HG02588 (cell line): Measurements from ENCODE around the gene TFEB.

Source experiments
- ATAC-seq: cut with Tn5 transposase; IDR thresholded peaks from one replicate; pipeline ENCODE4 v1.9.1; 2021; ENCODE audit warnings: mild to moderate bottlenecking, moderate library complexity; ENCODE audit not compliant: unreplicated experiment

The TFEB gene

DNA sequence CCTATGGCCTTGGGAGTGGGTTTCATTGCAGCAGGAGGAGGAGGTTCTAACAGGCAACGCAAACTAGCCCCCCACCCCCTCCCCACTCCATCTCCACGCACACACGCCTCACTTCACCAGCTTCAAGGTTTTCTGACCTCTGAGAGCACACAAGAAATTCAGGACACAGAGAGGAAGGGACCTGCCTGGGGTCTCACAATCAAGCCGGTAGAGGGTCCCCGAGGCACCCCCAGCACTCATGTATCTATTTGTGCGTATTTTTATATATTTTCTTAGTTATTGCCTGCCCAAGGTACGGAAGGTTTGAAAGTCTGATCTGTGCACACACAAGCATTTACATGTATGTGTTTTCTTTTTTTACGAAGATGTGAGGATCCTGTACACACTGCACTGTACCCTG lies 80.2 kb downstream of the TFEB start:
- ATAC-seq, result no peak

DNA sequence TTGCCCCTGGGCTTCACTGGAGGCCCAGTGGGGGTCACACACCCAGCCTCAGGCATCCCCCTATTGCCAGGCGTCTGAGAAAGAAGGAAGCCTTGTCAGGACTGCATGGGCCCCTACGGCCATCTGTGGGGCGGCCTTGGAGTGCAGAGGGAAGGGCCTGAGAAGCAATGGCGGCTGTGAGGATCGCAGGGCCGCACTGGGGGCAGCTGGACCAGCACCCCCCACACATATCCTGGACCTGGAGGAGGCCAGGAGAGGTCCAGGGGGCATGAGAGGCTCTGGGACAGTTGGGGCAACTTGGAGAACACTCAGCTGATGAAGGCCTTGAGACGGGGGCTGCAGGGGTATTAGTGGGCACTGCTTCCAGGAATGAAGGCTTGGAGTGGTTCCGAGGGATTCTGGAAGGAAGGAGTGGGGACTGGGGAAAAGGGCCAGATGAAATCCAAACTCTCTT lies 80.7 kb downstream of the TFEB start:
- no peak for ATAC-seq

DNA sequence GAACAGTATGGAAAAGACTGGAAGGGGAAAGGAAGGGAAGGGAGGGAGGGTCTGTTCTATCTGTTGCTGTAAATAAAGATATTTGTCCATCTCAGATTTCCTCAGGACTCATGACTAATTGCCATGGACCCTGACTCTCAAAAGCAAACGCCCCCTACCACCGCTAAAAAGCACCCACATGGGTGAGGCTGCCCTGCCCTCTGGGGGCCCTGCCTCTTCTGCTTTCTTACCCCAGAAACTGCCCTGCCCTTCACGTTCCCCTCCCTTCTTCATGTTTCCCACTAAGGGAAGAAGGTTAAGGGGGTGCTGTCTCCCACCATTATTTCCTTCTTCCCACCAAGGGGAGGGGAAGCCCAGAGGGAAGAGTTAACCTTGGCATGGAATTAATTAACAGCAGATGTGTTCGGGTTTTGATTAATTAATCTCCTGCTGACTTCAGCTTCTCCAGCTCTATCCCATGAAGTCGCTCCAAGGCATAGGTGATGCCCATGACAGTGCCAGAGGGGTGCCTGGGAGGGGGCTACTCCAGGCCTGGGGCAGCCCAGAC lies 81.2 kb downstream of the TFEB start:
- no peak for ATAC-seq

DNA sequence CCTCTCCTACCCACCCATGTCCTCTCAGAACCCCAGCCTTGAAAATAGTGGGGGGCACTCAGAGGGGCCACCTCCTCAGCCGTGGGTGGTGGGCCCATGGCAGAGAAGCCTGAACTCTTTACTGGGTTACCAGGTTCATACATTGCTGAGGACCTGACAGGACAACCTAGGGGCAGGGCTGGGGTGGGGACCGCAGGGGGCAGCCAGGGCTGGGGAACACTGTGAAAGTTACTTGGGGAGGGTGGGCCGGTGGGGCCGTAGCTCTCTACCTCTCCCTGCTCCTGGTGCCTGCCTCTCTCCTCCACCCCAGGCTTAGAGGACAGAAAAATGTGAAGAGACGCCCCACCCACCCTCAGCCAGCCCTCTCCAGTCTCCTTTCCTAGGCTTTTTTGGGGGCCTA lies 81.7 kb downstream of the TFEB start:
- ATAC-seq, result no peak

DNA sequence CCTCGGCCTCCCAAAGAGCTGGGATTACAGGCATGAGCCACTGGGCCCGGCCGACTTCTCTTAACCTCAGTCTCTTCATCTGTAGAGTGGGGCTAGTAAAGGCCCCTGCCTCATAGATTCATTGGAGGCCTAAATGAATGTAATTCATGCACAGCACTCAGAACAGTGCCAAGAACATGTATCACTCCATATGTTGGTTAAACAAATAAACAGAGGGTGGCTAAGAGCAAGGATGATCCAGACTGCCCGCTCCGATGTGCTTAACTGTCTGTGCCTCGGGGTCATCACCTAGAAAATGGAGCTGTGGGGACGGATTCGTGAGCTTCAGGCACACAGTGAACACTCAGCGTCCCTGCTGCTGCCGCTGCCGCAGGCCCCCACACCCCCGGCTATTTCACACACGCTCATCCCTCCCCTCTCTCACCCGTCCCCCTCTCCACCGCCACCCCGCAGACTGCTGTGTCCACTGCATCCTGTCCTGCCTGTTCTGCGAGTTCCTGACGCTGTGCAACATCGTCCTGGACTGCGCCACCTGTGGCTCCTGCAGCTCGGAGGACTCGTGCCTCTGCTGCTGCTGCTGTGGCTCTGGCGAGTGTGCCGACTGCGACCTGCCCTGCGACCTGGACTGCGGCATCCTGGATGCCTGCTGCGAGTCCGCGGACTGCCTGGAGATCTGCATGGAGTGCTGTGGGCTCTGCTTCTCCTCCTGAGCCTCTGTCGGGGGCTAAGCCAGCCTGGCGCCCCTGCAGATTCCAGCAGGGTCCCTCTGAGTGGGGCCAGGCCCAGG lies 82.3 kb downstream of the TFEB start:
- ATAC-seq, result no peak

DNA sequence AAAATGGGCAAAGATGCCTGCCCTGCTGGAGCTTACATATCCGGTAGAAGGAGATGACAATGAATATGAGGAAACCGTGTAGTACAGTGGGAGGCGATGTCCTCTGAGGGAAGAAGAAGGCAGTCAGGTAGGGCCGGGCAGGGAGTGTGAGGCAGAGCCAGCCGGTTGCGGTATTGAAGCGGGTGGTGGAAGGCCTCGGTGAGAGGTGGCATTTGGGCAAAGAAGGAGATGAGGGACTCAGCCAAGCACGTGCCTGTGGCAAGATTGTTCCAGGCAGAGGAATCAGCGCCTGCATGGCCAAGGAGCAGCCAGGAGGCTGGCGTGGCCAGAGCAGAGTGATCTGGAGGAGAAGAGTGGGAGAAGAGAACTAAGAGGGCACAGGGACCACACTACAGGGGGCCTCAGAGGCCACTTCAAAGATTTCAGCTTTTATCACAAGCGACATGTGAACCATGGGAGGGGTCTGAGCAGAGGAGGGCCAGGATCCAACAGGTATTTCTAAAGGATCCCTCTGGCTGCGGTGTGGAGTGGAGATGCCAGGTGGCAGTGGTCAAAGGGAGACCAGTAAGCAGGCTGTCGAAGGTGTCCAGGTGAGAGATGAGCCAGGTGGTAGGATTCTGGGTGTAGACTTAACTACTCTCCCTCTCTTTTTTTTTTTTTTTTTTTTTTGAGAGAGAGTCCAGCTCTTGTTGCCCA lies 83.3 kb downstream of the TFEB start:
- ATAC-seq, result no peak

DNA sequence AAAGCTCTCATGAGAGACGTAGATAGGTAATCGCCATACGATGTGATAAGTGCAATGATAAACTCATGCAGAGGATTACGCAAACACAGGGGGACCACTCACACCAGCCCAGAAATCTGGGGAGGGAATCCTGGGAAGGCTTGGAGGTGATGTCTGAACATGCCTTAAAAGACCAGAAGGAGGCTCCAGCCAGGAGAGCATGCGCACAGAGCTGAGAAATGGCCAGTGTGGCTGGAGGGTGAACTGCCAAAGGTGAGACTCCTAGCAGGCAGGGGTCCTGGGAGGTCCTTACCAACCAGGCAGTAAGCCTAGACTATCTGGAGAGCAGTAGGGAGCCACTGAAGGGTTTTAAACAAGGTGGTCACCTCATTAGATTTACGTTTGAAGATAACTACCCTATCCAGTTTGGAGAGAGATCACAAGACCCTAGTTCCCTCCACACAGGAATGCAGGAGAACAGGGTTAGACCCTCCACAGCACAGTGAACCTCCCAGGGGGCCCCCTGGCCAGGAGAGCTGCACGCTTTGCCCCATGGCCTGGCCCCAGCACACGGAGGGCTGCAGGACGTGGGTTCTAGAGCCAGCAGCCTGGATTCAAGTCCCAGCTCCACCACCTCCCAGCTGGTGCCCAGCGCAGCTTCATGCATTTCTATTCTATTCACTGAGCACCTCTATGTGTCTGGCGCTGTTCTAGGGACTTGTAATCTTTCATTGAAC lies 84.0 kb downstream of the TFEB start:
- no peak for ATAC-seq

DNA sequence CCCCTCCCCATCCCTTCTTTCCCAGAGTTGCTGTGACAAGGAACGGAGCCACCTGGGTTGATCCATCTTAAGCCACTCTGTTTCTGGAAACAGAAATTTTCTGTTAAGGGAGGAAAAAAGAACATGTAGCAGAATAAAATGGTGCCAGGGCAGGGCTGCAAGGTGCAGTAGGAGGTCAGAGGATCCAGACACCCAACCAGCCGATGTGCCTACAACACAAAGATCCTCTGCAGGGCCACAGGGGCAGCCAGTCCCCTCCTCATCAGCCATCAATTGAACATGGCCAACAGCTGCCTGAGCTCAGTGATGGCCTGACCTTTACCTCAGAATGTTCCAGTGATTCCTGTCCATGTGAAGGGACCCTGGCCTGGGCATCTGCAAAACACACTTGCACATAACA lies 85.3 kb downstream of the TFEB start:
- no peak for ATAC-seq

DNA sequence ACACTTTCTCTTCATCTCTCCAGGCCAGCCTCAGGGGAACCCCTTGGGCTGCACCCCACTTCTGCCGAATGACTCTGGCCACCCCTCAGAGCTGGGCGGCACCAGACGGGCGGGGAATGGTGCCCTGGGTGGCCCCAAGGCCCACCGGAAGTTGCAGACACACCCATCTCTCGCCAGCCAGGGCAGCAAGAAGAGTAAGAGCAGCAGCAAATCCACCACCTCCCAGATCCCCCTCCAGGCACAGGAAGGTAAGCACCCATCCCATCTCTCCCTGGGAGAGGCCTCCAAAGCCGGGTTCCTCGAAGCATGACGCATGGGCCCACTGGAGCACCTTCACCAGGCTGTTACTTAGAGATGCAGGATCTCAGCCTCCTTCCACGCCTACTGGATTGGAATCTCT lies 85.8 kb downstream of the TFEB start:
- ATAC-seq, result no peak

DNA sequence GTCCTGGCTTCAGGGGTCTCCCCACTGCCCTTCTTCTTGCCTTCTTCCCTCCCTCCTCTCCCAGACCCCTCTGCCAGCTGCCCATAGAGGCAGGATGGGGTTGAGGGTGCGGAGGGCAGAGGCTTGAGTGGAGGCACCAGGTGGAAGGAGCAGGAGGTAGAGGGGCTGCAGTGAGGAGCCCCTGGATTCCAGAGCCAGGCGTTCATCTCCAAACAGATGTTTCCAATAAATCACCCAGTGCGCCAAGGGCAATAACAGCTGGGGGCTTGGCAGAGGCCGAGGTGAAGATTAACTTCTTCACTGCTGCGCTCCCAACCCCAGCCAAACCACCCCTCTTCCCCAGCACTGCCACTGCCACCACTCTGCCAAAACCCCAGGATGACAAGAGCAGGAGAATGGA lies 86.5 kb downstream of the TFEB start:
- no peak for ATAC-seq

DNA sequence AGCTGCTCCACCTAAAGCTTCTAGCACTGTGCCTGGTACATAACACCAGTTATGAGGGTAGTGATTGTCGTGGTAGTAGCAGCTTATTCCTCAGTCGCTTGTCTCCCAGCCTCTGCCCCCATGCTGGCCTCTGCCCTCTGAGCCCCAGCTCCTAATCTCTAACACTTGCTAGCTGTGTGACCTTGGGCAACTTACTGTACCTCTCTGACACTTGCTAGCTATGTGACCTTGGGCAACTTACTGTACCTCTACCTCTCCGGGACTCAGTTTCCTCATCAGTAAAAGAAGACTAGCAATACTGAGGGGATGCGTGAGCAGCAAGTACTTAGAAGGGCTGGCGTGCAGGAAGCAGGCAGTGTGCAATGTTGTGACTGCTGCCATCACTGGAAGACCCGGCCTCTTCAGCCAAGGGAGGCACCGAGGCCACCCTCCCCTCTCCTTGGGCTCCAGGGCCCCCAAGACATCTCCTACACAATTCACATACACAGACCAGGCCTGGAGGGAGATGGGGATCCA lies 87.3 kb downstream of the TFEB start:
- ATAC-seq, result no peak

DNA sequence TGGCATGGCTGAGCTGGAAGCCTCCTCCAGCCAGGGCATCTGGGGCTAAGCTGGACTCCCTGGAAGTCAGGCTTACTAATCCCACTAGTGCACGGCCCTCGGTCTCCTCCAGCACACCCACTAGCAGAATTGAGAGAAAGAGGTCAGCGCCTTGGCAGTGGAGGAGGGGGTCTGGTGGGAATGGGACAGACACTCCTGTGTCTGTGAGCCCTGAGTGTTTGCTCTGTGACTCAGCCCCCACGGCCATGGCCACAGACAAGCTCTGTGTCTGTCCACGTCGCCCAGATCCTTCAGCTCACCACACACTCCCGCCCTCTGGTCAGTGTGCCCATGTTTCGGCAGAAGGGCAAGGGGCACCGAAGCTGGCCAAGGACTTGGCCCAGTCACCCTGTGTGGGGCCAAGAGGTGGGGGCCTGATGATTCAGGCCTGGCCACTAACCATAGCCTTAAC lies 88.3 kb downstream of the TFEB start:
- no peak for ATAC-seq

DNA sequence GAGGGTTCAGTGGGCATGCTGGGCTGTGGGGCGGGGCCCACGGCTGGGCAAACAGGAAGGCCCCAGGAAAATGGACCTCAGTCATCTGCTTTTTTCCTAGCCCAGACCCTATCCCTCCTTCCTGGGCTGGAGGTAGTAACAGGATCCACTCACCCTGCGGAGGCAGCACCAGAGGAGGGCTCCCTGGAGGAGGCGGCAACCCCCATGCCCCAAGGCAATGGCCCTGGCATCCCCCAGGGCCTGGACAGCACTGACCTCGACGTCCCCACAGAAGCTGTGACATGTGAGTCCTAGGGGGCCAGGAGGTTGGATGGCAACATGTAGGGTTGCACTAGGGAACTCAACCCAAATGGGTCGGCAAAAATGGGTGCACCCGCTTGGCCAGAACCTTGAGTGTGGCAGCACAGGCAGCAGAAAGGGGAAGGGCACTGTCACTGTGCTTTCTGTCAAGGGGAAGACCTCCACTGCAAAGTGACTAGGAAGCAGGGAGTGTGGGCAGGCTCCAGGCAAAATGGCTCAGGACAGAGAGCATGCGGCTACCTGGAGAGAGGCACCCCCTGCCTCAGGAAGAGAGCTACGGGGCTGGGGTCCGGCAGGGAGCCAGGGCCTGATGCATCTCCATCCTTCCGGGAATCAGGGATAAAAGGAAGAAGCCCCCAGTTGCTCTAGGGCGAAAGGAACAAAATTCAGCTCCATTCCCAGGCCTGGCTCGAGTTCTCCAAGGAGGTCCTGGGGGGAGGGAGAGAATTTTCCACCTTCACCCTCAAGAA lies 89.2 kb downstream of the TFEB start:
- no peak for ATAC-seq

DNA sequence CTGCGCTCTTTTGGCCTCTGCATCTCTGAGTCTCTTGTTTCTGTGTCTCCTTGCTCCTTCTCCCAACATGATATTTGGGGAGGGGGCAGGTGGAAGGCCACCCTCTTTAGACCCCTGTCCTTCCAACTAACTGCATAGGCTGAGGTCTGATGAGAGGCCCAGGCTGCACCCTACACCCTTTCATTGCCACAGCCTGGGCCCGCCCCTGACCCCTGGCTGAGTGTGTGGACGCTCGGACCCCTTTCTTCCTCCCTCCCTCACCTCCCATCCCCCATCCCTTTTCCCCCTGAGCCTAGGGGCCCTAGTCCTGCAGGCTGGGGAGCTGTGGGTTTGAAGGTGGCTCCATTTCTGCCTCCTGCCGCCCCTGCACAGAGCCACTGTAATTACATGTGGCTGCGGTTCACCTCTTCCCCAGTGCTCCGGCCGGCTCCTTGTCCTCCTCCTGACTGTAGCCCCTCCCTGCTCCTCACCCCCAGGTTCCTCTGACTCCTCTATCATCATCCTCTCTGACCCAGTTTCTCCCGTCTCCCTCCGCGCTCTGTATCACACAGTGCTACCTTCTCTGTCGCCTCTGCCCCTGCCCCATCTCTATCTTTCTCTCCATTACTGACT lies 90.3 kb downstream of the TFEB start:
- ATAC-seq, result no peak

DNA sequence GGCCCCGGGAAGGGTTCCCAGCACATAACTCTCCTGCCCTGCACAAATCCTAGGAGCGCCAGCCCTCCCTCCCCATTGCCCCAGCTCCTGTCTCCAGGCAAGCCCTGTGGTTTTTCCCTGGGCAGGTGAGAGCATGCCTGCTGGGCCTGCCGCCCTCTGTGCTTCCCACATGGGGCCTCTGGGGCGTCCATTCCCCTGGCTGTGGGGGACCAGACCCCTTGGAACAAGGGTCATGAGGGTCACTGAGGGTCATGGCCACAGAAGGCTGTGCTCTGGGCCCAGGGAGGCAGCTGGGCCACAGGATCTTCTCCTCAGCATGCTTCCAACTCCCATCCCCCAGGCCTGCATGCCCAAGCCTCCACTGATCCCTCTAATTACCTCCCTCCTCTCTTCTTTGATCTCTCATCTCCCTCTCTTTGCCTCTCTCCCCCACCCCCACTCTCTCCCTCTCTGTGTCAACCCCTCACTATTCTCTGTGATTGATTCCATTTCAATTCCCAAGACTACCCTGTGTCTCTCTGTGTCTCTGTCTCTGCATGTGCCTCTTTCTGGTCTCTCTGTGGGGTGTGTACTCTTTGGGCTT lies 91.0 kb downstream of the TFEB start:
- ATAC-seq, result no peak

DNA sequence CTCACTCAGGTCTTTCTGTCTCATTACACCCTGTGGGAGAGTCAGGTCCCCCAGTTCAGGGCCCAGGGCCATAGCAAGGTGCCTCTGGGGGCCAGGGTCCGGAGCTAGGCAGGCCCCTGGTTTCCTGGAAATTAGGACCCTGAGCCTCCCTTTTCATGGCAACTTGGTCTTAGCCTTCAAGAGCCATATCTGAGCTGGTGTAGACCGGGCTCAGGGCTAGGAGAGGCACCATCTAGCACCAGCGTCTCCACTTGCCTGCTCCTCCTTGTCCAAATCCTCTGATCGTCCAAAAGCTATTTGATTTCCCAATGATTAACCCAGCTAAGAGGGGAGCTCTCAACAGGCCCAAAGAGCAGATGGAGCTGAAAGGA lies 91.5 kb downstream of the TFEB start:
- no peak for ATAC-seq

DNA sequence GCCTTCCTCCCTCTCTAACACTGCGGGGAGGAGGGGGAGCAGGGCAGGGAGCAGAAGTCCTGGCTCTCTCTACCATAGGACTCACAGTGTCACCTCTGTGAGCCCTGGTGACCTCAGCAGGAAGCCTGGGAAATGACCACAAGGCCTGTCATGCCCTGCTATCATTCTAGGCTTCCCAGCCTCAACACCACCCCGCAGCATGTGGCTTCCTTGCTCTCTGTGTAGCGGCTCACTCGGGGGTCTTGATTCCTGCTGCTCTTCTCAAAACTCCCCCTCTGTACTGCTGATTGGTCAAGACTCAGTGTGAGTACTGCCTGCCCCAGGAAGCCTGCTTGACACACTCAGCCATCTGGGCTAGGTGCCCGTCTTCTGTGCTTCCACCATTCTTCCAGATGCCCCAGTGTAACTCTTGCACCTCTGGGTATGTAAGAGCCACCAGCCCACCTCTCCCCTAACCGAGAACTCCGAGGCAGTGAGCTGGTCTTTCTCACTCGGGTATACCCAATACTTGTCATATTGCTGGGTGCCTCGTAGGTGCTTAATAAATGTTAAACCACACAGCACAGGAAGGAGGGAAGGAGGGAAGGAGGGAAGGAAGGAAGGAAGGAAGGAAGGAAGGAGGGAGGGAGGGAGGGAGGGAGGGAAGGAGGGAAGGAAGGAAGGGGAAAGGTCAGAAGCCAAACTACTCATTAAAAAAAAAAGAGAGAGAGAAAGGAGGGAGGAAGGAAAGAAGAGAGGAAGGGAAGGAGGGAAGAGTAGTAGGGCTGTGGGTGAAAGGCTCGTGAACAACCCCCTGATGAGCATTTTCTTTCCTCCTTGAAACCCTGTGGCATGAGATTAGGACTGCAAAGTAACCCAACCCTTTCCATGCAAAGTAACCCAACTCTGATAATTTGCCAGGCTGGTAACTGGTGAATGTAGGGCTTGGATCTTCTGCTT lies 92.2 kb downstream of the TFEB start:
- ATAC-seq, result no peak

DNA sequence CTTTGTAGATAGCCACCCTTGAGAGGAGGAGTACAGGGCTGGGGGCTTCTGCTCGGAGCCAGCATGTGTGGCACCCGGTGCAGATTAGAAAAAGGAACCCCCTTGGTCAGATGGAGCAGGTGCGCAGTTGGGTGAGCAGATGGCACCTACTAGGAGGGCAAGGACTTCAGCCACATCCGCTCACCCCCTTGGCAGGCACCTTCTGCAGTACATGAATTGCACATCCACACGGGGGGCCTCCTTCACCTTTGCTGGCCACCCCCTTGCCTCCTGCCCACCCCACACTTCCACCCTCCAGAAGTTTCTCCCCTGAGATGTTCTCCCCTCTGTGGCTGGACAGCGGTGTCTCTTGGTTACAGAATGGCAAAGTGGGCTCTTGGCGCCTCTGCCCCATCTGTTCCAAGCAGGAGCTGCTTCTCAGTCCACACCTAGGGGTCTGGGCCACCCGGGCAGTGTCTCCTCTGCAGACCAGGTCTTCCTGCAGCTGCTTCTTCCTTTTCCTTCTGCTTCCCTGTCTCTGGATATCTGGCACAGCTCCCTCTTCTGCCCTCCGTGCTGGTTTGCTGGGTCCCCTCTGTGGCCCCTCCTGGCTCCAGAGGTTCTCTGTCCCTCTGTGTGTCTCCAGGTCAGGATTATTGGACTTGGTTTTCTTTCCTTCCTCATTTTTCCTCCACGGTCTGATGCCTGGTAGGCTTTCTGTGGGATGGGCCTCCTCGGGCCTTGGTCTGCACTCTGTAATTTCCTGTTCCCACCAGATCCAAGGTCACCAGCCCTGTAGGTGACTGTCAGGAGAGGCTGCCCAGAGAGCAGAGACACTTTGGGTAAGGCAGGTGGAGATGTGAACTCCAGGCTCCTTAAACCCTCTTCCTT lies 93.1 kb downstream of the TFEB start:
- no peak for ATAC-seq
